MV-4-11 (cell line): ENCODE data around the gene NEDD4L.
"Not testable (repeated sequence)": the region's sequence is repeated elsewhere in the genome, so short reads cannot be mapped to it uniquely, and the experiment has no call there.

ENCODE experiments used
- DNase-seq: peaks from one replicate; lab custom pipeline; 2025; lab: John Stamatoyannopoulos, UW

Gene NEDD4L

DNA sequence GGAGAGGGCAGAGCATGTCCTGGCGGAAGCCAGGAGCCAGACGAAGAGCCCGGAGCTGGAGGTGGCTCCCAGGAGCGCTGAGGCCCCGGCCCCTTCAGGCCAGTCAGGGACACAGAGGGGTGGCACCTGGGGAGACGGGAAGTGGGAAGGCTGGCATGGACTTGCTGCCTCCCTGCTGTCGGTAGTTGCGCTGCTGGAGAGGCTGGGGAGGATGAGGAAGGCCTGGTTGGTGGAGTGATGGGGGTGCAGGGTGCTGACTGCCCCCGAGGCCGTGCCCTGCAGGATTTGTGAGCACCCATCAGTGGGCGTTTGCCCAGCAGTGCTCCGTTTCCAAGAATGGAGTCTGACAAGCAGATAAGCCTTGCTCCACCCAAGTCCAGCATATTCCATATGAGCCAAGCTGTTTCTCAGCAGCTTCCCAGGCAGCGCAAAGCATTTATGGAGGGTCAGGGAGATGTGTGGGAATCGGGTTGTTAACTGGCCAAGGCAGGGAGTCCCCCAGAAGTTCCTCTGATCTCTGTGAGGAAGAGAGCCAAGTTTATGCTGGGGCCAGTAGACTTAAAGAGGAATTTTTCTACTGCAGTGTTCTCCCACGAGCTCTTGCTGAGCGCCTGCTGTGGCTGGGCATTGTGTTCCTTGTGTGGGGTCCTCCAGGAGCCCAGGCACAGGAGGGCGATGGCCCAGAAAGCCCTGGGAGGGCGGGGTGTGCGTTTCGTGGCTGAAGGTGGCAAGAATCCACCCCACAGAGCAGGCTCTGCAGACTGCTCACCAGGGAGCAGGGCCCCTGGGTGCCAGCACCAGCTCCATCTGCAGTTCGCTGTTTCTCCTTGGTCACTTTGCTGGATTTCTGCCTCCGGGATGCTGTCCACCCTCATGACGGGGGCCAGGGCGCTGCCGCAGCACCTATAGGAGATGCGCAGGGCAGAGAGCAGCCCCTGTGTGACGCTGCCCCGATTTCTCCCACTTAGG, 334.7 kb downstream of the NEDD4L start:
- DNase-seq, result no peak

DNA sequence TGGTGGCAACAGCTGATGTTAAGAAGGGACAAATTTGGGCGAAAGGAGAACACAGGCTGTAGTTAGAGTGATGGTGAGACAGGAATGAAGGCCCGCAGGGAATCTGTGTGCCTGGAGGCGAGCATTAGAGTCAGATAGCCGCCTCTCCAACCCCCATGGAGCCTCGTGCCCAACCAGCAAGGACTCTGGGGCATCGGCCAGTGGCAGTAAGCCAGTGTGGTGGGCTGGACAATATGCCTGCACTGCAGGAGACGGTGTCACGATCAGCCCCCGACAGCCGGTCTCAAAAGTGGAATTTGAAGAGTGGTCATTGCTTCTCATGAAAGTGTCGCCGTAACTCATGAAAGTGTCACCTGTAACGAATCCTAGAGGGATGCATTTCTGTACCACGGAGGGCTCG, 335.4 kb downstream of the NEDD4L start:
- no peak for DNase-seq

DNA sequence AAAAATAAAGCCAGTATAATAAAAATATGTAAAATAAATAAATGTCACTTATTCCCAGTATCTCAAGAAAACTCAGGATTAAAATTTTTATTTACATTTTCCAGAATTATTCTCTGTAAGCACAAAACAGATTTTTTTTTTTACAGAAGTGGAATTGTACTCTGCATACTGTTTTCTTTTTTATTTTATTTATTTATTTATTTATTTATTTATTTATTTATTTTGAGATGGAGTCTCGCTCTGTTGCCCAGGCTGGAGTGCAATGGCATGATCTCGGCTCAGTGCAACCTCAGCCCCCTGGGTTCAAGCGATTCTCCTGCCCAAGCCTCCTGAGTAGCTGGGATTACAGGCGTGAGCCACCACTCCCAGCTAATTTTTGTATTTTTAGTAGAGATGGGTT, 336.1 kb downstream of the NEDD4L start:
- not testable (repeated sequence) for DNase-seq

DNA sequence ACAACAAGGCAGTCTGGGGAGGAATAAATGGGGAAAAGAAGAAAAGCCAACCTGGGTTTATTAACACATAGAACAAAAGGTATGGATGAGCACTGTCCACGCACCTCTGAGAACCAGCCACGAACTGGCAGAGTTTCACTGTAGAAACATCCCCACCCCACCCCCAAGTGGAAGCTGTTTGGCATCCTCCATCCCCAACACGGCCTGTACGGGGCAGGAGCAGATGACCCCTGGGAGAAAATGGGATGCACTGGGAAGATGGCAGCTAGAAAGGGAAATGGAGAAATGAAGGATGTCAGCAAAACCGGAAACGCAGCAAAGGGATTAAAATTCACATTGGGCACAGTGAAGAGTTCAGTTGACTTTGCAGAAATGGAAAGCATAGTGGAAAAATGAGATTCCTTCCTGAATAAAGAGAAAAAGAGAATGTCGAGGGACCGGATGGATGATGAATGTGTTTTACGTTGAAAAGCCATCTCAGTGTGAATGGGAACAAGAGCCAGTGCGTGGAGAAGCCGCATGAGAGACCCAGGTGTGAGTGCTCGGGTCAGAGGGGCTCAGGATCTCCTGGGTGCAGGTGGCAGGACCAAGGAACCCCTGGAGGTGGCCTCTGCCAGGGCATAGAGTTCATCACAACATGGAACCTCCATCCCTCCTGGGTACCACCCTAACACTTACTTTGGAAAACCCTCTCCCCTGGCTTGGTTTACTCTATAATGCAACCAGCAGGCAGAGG, 337.8 kb downstream of the NEDD4L start:
- no peak for DNase-seq

DNA sequence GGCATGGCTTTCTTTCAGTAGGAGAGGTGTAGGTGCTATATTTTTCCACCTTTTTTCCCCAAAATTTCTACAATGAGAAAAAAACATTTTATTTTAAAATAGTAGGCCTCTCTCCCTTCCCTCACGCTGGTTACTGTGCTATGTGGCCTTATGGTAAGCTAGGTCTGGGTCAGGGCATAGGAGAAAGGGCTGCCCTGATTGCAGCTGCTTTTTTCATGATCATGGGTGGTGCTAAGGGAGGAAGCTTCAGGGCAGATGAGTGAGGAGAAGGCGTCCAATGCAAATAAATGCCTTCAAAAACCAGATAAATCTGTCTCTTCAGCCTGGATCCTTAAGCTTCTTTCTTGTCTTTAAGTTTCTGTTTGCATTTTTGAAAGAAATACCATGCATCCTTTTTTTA, 338.4 kb downstream of the NEDD4L start:
- DNase-seq, result no peak

DNA sequence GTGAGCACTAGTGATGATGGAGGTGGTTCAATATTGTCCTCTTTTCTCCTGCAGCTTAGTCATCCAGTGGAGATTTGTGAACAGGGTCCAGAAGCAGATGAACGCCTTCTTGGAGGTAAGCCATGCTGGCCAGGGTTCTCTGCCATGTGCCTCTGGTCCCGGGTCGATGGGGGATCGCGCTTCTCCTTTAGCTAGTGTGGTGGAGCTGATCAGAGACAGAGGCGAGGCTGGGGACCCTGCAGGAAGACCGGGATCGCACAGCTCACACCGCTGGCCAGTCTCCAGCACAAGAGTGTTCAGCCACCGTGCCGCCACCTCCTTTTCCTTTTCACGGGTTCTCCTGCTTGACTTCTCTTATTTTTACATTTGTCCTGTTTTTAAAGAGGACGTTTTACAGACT, 341.4 kb downstream of the NEDD4L start:
- DNase-seq, result no peak

DNA sequence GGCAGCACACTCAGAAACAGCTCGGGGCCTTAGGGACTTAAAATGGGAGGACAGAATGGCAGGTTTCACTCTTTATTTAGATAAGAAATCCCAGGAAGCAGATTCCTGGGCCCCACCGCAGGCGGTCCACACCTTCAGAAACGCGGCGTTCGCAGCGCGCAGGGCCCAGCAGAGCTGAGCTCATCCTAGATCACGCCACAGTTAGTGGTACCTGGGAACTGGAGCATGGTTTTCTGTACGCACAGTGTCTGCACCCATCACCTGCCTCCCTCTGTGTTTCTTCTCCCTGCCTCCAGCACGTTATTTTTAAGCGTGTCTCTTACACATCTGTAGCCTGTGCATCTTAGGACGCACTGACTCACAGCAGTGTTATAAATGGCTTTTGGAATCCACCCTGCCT, 342.8 kb downstream of the NEDD4L start:
- no peak for DNase-seq

DNA sequence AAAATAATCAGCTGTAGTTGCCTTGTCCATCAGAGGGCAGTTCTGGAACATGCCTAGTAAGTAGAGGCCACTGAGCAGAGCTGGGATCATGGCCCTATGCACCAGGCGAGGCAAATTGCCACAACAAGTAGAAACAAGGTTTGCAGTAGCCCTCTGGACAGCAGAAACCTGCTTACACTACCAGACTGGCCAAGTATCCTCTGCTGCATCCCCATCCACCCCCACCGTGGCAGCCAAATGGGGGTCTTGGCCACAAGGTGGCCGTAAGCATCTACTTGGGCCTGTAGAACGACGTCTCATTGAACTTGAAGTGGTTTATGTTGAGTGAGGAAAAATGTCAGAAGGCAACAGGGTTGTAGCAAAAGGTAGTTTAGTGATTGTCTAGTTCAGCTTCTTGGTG, 343.7 kb downstream of the NEDD4L start:
- no peak for DNase-seq

DNA sequence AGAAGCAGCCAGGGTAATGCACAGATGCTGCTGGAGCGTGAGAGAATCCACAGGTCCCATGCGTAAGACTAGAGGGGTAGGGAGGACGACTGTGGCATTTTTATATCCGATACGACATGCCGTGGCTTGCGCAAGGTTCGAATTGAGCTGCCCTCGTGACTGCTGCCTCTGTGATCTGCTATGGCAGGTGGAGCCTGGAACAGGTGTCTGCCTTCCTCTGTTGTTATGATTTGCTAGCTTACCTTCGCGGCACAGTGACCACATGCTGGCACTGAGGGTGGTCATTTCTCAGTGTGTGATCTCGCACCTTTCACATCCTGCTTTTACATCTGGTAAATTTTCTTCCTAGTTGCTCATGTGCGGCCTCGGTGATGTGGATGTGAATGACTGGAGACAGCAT, 344.7 kb downstream of the NEDD4L start:
- no peak for DNase-seq

DNA sequence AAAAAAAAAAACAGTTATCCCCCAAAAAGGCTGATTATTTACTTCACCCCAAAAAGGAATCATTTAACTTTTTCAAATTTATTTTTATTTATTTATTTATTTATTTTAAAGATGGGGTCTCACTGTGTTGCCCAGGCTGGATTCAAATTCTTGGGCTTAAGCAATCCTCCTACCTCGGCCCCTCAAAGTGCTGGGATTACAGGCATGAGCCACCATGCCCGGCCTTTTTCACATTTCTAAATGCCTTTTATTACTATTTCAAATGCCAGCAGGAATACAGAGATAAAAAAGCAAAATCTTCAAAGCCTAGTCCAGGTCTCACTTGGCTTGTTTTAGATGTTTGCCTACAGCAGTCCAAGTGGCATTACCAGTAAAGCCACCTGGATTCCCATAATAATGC, 345.7 kb downstream of the NEDD4L start:
- DNase-seq, result no peak

DNA sequence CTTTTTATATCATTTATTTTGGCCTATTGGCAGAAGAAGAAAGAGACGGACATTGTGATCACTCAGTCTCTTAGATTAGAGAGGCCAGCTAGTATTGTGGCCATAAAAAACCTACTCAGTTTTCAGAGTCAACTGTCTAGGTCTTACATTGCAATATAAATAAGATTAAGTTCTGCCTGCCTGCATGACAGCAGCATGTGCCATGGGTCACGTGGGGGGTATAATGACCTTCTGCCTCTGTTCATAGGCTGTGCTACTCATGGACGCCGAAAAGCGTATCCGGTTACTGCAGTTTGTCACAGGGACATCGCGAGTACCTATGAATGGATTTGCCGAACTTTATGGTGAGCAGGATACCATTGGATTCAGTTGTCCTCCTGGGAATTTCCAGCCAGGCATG, 346.4 kb downstream of the NEDD4L start:
- DNase-seq, result no peak

DNA sequence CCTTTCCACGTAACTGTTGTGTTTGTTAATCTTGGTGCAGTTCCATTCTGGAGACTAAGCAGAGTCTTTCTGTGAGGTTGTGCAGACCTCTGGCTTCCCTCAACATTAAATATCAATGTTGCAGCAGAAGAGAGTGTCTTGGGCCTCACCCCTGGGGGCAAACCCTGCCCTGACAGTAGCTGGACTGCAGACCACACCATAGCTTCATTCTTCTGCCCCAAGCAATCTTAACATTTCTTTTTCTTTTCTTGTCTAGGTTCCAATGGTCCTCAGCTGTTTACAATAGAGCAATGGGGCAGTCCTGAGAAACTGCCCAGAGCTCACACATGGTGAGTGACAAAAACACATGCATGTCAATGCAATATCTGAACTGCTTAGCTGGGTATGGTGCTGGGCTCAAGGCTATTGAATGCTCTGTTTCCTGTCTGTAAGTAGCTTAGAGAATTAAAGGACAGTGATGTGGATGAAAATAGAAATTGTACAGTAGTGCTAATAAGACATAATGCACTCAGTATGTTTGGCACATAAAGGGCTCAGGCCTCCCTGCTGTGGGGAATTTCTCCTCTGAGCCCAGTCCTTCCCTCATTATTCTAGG, 347.3 kb downstream of the NEDD4L start:
- DNase-seq, result no peak

DNA sequence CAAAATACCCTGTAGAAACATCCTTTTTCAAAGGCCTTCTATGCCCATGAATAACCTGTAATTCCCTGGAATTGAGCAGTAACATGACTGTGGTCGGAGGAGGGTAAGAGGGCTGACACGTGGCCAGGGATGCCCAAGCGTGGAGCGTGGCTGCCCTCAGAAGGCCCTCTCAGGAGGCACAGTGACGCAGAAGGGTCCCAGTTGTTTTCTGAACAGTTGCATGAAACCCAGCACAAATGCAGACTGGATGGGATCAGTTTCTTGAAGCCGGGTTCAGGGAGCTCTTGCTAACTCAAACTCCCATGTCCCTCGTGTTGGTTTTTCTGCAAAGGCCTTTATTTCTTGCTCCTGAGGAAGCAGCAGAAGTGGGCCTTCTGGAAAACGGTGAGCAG, 347.9 kb downstream of the NEDD4L start:
- DNase-seq, result no peak

DNA sequence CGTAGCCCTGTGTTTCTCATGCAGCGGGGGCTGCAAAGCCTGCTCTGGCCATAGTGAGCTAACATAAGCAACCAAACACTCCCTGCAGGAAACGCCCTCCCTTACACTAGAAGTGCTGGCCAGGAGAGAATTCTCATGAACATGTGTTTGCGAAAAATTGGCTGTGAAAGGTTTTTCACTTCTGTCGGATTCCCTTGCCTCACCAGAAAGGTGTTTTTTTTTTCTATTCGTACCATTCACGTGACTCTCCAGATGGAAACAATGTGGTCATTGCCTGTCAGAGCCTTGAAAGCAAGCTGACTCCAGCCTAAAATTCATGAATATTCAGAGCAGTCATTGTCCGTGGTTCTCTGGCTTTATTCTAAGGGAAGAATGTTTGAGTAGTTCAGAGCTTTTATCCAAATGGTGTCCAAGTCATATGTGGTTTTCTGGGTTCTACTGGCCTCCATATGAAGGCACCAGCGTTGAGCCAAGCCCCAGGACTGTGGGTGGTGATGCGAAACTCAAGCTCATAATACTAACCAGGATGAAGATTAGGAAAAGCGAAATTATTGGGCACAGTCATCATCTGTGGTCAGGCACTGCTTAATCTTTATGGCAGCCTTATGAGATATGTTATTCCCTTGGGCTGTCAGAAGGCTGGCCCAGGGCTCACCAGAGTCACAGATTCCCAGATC, 348.4 kb downstream of the NEDD4L start:
- DNase-seq, result no peak

DNA sequence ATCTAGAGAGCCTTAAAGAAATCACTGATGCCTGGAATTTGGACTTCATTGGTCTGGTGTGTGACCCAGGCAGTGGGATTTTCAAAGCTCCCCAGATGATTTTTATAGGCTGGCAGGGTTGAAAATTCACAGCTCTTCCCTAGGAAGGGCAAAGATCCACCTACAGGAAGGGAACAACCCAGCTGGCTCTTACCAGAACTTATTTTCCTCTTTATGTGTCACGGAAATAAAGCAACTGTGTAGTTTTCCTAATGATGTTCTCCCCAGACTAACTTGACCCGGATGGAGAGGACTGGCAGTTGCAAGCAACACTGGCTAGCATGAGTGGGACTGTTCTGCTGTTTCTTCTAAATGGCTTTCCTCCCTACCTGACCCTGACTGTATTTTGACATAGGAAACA, 349.3 kb downstream of the NEDD4L start:
- DNase-seq, result no peak

DNA sequence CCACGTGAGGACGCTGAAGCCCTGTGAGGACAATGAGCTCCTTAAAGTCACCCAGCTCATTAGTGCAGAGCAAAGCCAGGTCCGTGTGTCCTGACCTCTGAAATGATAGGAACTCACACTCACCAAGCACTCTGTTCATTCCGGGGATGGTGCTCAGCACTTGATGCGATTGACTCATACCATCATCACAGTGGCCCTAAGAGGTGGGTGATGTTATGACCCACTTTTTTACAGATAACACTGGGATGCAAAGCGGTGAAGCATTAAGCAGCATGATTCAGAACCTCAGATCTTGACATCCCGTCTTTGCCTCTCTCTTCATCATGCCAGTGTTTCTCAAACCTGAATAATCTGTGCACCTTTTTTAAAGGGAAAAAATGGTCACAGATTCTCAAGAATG, 350.0 kb downstream of the NEDD4L start:
- DNase-seq, result no peak

DNA sequence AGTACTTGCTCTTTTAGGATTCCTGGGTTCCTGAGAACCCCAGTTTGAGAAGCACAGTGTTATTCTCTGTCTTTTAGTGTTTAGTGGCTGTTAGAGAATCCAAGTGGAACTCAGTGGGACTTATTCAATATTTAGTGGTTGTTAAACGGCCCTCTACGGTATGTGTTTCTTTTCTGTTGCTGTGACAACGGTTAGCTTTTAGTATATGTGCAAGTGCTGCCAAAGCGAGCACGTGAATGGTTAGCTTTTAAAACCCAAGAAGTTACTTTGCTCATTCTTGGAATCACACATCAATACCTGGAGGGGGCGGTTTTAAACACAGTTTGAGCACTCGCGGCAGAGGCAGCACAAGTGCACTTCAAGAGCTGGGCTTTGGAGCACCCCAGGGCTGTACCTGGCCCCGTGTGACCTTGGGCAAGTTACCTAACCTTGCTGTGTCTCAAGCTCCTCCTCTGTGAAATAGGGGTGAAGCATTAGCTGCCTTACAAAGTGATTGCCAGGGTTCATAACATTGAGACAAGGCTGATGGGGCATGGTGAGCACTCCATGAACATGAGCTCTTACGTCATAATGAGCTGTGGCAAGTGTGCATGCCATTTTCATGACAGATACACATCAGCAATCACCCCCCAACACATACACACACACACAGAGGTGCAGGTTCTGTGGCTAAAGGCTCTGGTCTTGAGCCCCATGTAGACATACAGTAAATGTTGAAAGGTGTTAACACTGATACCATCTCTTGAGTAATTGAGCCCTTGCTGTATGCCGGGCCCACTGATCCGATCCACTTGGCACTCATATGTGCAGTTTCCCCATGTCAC, 350.8 kb downstream of the NEDD4L start:
- no peak for DNase-seq

DNA sequence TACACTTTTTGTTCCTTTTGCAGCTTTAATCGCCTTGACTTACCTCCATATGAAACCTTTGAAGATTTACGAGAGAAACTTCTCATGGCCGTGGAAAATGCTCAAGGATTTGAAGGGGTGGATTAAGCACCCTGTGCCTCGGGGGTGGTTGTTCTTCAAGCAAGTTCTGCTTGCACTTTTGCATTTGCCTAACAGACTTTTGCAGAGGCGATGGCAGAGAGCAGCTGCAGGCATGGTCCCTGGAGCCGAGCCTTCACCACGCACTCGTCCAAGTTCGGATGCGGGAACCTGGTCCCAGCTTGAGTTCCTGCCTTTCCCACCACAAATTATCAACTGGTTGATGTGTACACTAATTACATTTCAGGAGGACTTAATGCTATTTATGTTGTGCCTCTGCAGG, 352.1 kb downstream of the NEDD4L start:
- no peak for DNase-seq

DNA sequence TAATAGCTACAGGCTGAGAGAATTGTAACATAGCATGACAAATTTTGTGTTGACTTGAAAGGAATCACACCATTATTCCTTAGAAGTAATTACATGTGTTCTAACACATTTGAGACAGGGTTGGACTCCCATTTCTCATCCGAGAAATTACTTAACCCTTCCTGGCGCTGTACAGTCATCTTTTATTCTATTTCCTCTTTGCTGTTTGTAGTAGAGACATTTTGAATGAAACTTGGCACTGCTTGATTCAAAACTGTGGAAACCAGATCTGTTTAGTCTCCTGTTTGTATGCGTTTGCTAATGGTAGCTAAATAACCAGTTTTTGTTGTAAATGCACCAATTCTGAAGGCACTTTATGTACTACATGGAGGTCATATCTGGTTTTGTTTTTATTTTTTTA, 352.9 kb downstream of the NEDD4L start:
- no peak for DNase-seq

DNA sequence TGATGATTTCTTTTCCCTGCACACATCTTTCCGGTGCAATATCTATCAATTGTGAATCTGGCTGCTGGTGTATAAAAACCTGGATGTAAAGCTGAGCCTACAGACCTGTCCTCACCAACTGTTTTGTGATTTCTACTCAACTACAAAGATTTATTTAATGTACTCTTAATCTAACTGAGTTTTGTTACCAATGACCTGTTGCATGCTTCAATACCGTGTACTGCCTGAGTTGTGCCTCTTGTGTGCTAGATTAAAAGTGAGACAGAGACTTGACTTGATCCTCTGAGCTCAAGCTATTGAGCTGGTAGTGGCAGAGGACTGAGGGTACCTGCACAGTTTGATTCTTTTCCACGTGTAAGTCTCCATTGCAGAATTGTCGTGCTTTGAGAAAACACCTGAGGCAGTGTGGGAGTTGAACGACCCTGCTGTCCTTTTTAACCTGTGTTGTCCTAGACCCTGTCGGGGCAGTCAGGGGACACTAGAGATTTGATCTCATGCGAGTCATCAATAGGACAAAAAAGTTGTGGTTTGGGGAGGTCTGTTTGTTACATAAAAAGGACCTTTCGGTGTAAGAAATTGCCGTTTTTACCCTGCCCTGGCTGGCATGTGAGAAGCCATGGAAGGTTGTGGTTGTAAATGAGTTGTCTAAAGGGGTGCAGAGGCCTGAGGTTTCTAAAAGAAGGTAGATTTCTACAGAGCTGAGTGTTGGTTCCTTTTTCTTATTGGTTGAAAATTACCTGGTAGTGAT, 353.5 kb downstream of the NEDD4L start:
- no peak for DNase-seq
